ENCODE data around the gene TNFRSF13B. TPM values are rescaled to one million over a fixed set of nuclear protein-coding genes. Genes with fewer than 3 reads are reported as not detected.
"Not testable (repeated sequence)": the region's sequence is repeated elsewhere in the genome, so short reads cannot be mapped to it uniquely, and the experiment has no call there.

The TNFRSF13B gene
- total RNA-seq, 1 experiment from 2014 or later, result not detected

DNA sequence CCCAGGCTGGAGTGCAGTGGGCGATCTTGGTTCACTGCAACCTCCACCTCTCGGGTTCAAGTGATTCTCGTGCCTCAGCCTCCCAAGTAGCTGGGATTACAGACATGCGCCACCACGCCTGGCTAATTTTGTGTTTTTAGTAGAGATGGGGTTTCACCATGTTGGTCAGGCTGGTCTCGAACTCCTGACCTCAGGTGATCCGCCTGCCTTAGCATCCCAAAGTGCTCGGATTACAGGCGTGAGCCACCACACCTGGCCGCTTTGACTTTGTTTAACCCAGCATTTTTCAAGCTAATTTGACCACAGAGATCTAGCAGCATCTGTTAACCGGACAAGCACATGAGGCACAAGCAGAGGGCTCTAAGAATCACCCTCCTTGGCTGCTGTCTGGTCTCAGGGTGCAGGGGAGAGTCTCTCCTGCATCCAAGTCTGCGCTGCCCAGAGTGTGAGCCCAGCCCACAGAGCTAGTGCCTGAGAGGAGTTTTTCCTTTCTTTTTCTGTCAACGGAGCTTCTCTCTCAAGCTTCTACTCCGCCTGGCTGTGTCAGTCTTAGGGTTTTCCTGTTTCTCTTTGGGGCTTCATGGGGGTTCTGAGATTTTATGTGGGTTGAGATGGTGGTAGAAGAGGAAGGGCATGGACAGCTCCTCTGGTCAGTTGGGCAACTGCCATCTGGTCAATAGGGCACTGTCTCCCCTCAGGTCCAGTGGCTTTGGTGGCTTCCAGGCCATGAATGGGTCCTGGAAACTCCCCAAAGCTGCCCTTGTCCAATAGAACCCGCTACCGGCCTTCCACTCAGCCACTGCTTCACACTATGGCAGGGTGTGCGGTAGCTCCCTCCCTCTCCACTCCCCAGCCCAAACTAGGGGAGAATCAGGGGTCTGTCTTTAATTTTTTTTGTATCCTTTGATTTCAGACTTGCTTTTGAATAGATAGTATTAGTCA, 59.6 kb downstream of the TNFRSF13B start:
- no peak for DNase-seq (ENCODE audit: low read depth)

GRCh38 chr17:16911141-16911937, 60.6 kb downstream of the TNFRSF13B start:
- DNase-seq (ENCODE audit: low read depth), result no peak

GRCh38 chr17:16910341-16910740, 61.6 kb downstream of the TNFRSF13B start:
- no peak for DNase-seq (ENCODE audit: low read depth)

DNA sequence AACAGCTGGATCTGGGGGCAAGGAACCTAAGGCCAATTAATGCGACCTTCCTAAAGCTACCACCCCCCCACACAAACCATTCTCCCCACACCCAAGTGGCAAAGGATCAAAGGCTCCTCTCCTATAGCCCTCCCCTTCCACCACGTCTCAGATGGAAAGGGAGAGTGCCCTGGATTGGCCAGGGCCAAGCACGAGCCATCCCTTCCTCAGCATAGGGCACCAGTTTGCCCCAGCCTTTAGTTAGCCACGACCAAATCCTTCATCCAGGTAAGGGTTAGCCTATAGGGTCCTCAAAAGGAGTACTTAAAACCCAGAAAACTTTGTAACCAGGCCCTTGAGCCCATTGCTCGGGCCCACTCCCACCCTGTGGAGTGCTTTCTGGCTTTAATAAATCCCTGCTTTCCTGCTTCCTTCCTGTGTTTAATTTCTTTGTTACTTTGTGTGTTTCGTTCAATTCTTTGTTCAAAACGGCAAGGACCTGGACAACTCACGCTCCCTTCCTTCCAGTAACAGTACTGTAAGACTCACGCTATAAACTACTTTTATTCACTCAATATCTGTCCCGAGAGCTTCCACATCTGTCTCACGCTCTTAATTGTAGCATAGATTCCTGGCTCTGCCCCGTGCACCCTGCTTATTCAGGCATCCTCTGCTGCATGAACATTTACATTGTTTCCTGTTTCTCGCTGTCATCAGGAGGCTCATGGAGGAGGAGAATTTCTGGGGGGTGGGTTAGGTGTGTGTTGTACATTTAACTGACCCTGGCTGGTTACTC, 62.3 kb downstream of the TNFRSF13B start:
- no peak for DNase-seq (ENCODE audit: low read depth)

- DNase-seq (ENCODE audit: low read depth), result no peak
These were observed 63.6 kb downstream of the TNFRSF13B start for GRCh38 chr17:16908273-16908672.

- no peak for DNase-seq (ENCODE audit: low read depth)
These were observed 65.2 kb downstream of the TNFRSF13B start for GRCh38 chr17:16906680-16907079.

GRCh38 chr17:16905593-16906191, 66.2 kb downstream of the TNFRSF13B start:
- peak; percentile 92 for DNase-seq (ENCODE audit: low read depth)

DNA sequence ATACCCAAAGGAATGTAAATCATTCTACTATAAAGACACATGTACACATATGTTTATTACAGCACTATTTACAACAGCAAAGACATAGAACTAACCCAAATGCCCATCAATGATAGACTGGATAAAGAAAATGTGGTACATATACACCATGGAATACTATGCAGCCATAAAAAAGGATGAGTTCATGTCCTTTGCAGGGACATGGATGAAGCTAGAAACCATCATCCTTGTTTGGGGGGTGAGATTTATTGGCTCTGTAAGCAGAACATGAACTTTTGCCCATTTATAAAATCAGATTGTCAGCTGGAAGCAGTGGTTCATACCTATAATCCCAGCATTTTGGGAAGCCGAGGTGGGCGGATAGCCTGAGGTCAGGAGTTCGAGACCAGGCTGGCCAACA, 68.8 kb downstream of the TNFRSF13B start:
- not testable (repeated sequence) for DNase-seq (ENCODE audit: low read depth)

DNA sequence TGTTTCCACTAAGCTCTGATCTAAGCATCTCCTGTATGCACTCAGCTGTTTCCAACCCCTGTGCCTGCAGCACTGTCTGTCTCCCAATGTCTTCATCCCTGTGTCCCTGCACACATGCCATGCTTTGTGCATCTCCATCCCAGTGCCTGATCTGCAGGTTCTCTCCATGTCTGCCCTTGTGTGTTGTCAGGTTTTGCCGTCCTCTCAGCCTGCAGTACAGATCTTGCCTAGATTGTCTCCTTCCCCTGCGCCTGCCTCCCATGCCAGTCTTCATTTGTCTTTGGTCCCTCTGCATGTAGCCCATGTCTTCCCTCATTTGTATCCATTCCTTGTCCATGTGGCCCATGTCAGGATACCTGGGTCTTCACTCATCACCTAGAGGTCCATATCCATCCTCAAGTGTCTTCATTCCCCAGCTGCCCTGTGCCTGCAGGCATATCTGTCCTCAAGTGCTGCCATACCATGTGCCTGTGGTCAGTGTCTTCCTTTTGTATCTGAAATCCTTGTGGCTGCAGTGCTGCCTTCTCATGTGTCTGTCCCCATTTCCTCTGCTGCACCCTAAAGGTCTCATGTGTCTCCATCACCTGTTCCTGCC, 71.5 kb downstream of the TNFRSF13B start:
- DNase-seq (ENCODE audit: low read depth), result no peak

- DNase-seq (ENCODE audit: low read depth), result not testable (repeated sequence)
These were observed 74.6 kb downstream of the TNFRSF13B start for GRCh38 chr17:16897211-16897896.

GRCh38 chr17:16896235-16896634, 75.7 kb downstream of the TNFRSF13B start:
- not testable (repeated sequence) for DNase-seq (ENCODE audit: low read depth)

- DNase-seq (ENCODE audit: low read depth), result peak; percentile 59
These were observed 78.4 kb downstream of the TNFRSF13B start for GRCh38 chr17:16893527-16893926.

DNA sequence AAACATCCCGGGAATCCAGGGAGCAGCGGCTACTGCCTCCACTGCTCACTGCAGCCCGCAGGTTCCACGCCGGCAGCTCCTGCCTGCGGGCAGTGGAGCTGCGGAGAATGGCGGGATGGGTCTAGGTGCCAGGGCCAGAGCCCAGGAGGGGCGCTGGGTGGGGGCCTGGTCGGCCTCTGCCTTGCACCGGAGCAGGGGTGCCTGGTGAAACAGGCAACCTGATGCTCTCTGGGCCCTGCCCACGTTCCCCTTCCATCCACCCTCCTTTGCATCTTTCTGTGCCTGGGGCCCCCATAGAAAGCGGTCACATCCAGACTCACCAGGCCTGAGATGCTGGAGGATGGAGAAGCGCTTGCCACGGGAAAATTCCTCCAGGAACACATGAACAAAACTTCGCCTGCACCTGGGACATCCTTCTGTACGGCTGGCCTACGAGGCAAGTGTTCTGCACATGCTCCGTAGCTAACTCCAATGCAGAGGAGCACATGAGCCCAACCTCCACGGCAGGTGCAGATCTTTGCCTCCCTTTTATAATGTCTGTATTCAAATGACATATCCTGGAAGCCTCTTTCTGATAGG, 79.0 kb downstream of the TNFRSF13B start:
- not testable (repeated sequence) for DNase-seq (ENCODE audit: low read depth)

DNA sequence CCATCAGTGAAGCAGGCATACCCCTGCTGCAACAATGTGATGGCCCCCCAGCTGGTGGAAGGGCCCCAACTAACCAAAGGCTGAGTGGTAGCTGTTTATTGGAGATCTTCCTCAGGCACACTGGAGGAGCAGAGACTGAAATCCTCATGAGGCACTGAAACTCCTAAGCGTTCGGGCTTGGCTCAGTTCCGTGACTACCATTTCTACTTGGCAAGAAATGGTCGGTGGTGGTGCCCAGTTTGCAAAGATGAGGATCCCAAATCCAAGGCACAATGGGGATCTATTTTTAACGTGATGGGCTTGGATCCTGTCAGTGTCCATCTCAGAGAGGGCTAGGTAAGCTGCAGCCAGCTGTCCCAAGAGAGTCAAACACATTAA, 82.8 kb downstream of the TNFRSF13B start:
- DNase-seq (ENCODE audit: low read depth), result no peak

Small RNA genes within 50 kb of the gene (small RNA-seq; reads per million reads assigned to genes)
- gene AL353996.1, result not detected

Other genes starting within 250 kb of the TNFRSF13B start
- 290 and 340 TPM in 2 replicates for gene MPRIP, start 70.3 kb upstream of the TNFRSF13B start, total RNA-seq (2014; rRNA removed; shearing (Covaris generic))
- not detected in 2 replicates for gene PLD6, start 234.2 kb upstream of the TNFRSF13B start, total RNA-seq (2014; rRNA removed; shearing (Covaris generic))

All from HT1080 (cell line).